ENCODE data around the gene TAS2R60. TPM values are rescaled to one million over a fixed set of nuclear protein-coding genes. Genes with fewer than 3 reads are reported as not detected.

Gene TAS2R60
- polyA plus RNA-seq, 3 donors: 0.35 TPM; not detected in 2

- Mint-ChIP-seq H3K27ac (peak overlapping the region in 1 of 7 donors; percentile 27), H3K27me3 (ENCODE audit: low read depth in 3 of 3) (peaks cover 0 to 2% (median 0%) of the 10 kb centered on the region in 3 donors), H3K4me3 (no peak overlapping the region), H3K4me1 (peaks cover 43% of the 10 kb centered on the region), H3K9me3 (peaks cover 3 to 14% (median 9%) of the 10 kb centered on the region in 7 donors), H3K36me3 (peaks cover 41 to 43% of the 10 kb centered on the region in 2 donors)
- peaks cover 0 to 2% of the 10 kb centered on the region in 2 donors for H3K9me3 ChIP-seq (replicated peaks in 1 of 2; ENCODE audit: control insufficient read depth in 1 of 2, insufficient read depth in 1 of 2, low read length in 2 of 2)
- H3K4me2 ChIP-seq (replicated peaks; ENCODE audit: extremely low read depth, low read length, poor library complexity, severe bottlenecking): no peak overlapping the region
- no peak overlapping the region for H3K9ac ChIP-seq (ENCODE audit: insufficient read depth, low read length, poor library complexity, severe bottlenecking)
- H3K27me3 ChIP-seq (ENCODE audit: control insufficient read depth in 2 of 2, insufficient read depth in 2 of 2, low read length in 2 of 2): no peaks in the 10 kb centered on the region
- H3K27ac ChIP-seq (ENCODE audit: low read depth in 1 of 2, low read length in 2 of 2): no peak overlapping the region
- H3K36me3 ChIP-seq (replicated peaks in 1 of 2; ENCODE audit: control insufficient read depth in 1 of 2, insufficient read depth in 2 of 2, low read length in 2 of 2): peaks cover 0 to 44% of the 10 kb centered on the region in 2 donors
- no peak overlapping the region for H3K4me3 ChIP-seq (replicated peaks in 1 of 3; ENCODE audit: low read depth in 2 of 3, low read length in 3 of 3)
- DNase-seq: no peak
- no peaks in the 10 kb centered on the region for H4K20me1 ChIP-seq (ENCODE audit: insufficient read depth, low read length)
- intact Hi-C loops (cut with micrococcal nuclease): loop anchor here (5.0 to 10.0 kb wide), 4 partner anchors 36 to 173 kb away; partner anchors contain the start of genes ZYX (in 2 of the 2) and FAM131B (in 1 of the 2)
- H3K79me2 ChIP-seq (ENCODE audit: insufficient read depth, low read length): peaks cover 46% of the 10 kb centered on the region
- peaks cover 13 to 44% of the 10 kb centered on the region in 2 donors for H3K4me1 ChIP-seq (ENCODE audit: control insufficient read depth in 1 of 2, insufficient read depth in 2 of 2, low read length in 2 of 2)
- no CpG with 5 or more reads among the region's 1 CpG for WGBS (ENCODE audit: insufficient coverage)
- H2AFZ ChIP-seq (ENCODE audit: insufficient read depth, low read depth, low read length, poor library complexity, severe bottlenecking): no peak overlapping the region
- no peak for TF ChIP-seq CTCF (IDR thresholded peaks at IDR 0.05)
Measured at GRCh38 chr7:143417734-143418383, 25.4 kb upstream of the TAS2R60 start.

GRCh38 chr7:143418681-143419458 lies 24.4 kb upstream of the TAS2R60 start:
- Mint-ChIP-seq H3K27me3 (ENCODE audit: low read depth in 3 of 3) (peaks cover 0 to 3% (median 0%) of the 10 kb centered on the region in 3 donors), H3K4me3 (no peak overlapping the region), H3K36me3 (peaks cover 50 to 51% of the 10 kb centered on the region in 2 donors), H3K4me1 (peaks cover 34% of the 10 kb centered on the region), H3K27ac (peak overlapping the region in 1 of 7 donors; percentile 3), H3K9me3 (peaks cover 8 to 20% (median 14%) of the 10 kb centered on the region in 7 donors)
- peaks cover 0 to 3% of the 10 kb centered on the region in 2 donors for H3K9me3 ChIP-seq (replicated peaks in 1 of 2; ENCODE audit: control insufficient read depth in 1 of 2, insufficient read depth in 1 of 2, low read length in 2 of 2)
- H3K4me1 ChIP-seq (ENCODE audit: control insufficient read depth in 1 of 2, insufficient read depth in 2 of 2, low read length in 2 of 2): peaks cover 4 to 35% of the 10 kb centered on the region in 2 donors
- intact Hi-C loops (cut with micrococcal nuclease): loop anchor here (5.0 to 10.0 kb wide), 4 partner anchors 37 to 174 kb away; partner anchors contain the start of genes ZYX (in 2 of the 2) and FAM131B (in 1 of the 2)
- H3K27me3 ChIP-seq (ENCODE audit: control insufficient read depth in 2 of 2, insufficient read depth in 2 of 2, low read length in 2 of 2): no peaks in the 10 kb centered on the region
- no peak overlapping the region for H3K9ac ChIP-seq (ENCODE audit: insufficient read depth, low read length, poor library complexity, severe bottlenecking)
- no peak overlapping the region for H3K27ac ChIP-seq (ENCODE audit: low read depth in 1 of 2, low read length in 2 of 2)
- no peak for DNase-seq
- peaks cover 43% of the 10 kb centered on the region for H3K79me2 ChIP-seq (ENCODE audit: insufficient read depth, low read length)
- no peaks in the 10 kb centered on the region for H4K20me1 ChIP-seq (ENCODE audit: insufficient read depth, low read length)
- no peak for TF ChIP-seq CTCF (IDR thresholded peaks at IDR 0.05)
- H3K4me3 ChIP-seq (replicated peaks in 1 of 3; ENCODE audit: low read depth in 2 of 3, low read length in 3 of 3): no peak overlapping the region
- no peak overlapping the region for H2AFZ ChIP-seq (ENCODE audit: insufficient read depth, low read depth, low read length, poor library complexity, severe bottlenecking)
- 95% methylated on average over 5 of the region's 11 CpGs for WGBS (ENCODE audit: insufficient coverage)
- H3K4me2 ChIP-seq (replicated peaks; ENCODE audit: extremely low read depth, low read length, poor library complexity, severe bottlenecking): no peak overlapping the region
- H3K36me3 ChIP-seq (replicated peaks in 1 of 2; ENCODE audit: control insufficient read depth in 1 of 2, insufficient read depth in 2 of 2, low read length in 2 of 2): peaks cover 0 to 52% of the 10 kb centered on the region in 2 donors

All from CD14-positive monocyte (primary cell).